HG02943 (cell line): ENCODE data around the gene LDB2.

Experiments
- ATAC-seq: cut with Tn5 transposase; IDR thresholded peaks from one replicate; pipeline ENCODE4 v1.9.1; 2021; ENCODE audit warnings: mild to moderate bottlenecking, low read depth, moderate library complexity; ENCODE audit not compliant: unreplicated experiment

The LDB2 gene

GRCh38 chr4:16693641-16694040 lies 204.8 kb downstream of the LDB2 start:
- ATAC-seq, result no peak

- no peak for ATAC-seq
These were observed 205.4 kb downstream of the LDB2 start for GRCh38 chr4:16692961-16693506.

- ATAC-seq, result no peak
These were observed 205.9 kb downstream of the LDB2 start for GRCh38 chr4:16692524-16692923.

- ATAC-seq, result no peak
These were observed 206.4 kb downstream of the LDB2 start for GRCh38 chr4:16692046-16692445.

- ATAC-seq, result no peak
These were observed 207.0 kb downstream of the LDB2 start for GRCh38 chr4:16691450-16691849.

- no peak for ATAC-seq
These were observed 210.6 kb downstream of the LDB2 start for GRCh38 chr4:16687845-16688244.

- no peak for ATAC-seq
These were observed 211.4 kb downstream of the LDB2 start for GRCh38 chr4:16687011-16687410.

- no peak for ATAC-seq
These were observed 212.2 kb downstream of the LDB2 start for GRCh38 chr4:16686195-16686594.

GRCh38 chr4:16685536-16685935 lies 212.9 kb downstream of the LDB2 start:
- ATAC-seq, result no peak

- ATAC-seq, result no peak
These were observed 213.5 kb downstream of the LDB2 start for GRCh38 chr4:16684935-16685334.

- no peak for ATAC-seq
These were observed 214.3 kb downstream of the LDB2 start for GRCh38 chr4:16684097-16684496.

- no peak for ATAC-seq
These were observed 215.5 kb downstream of the LDB2 start for GRCh38 chr4:16682975-16683374.

- no peak for ATAC-seq
These were observed 221.2 kb downstream of the LDB2 start for GRCh38 chr4:16677001-16677944.

- no peak for ATAC-seq
These were observed 222.1 kb downstream of the LDB2 start for GRCh38 chr4:16676230-16676770.

GRCh38 chr4:16674082-16674481 lies 224.4 kb downstream of the LDB2 start:
- no peak for ATAC-seq

GRCh38 chr4:16672421-16672820 lies 226.0 kb downstream of the LDB2 start:
- no peak for ATAC-seq

- ATAC-seq, result no peak
These were observed 226.7 kb downstream of the LDB2 start for GRCh38 chr4:16671741-16672140.

- ATAC-seq, result no peak
These were observed 227.7 kb downstream of the LDB2 start for GRCh38 chr4:16670727-16671126.

- no peak for ATAC-seq
These were observed 229.4 kb downstream of the LDB2 start for GRCh38 chr4:16669036-16669435.

GRCh38 chr4:16668488-16668887 lies 230.0 kb downstream of the LDB2 start:
- ATAC-seq, result no peak

- ATAC-seq, result no peak
These were observed 231.0 kb downstream of the LDB2 start for GRCh38 chr4:16667464-16667863.
